GM19023 (cell line): ENCODE measurements around the gene CHN2.

ENCODE experiments used
- ATAC-seq: cut with Tn5 transposase; IDR thresholded peaks from one replicate; pipeline ENCODE4 v1.9.1; 2021; ENCODE audit warnings: mild to moderate bottlenecking, moderate library complexity; ENCODE audit not compliant: unreplicated experiment

CHN2 gene

GRCh38 chr7:29281782-29282541 lies 87.4 kb downstream of the CHN2 start:
- ATAC-seq = no peak

- no peak for ATAC-seq
Observed at GRCh38 chr7:29282819-29283414, 88.3 kb downstream of the CHN2 start.

GRCh38 chr7:29284696-29285443 lies 90.3 kb downstream of the CHN2 start:
- no peak for ATAC-seq

DNA sequence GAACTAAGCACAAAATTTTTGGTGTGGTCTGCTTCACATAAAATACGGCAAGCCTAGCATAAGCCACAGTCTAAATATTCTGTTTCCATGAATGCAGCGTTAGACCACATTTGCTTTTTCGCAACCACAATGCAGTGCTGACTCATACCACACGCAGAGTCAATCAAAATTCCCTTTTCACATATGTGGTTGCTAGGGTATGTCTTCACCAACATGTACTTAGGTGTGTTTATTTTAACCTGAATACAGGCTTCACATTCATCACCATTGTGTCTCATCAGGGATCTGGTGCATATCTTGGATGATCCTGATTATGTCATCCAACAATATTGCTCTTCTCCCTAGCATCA lies 90.8 kb downstream of the CHN2 start:
- no peak for ATAC-seq

GRCh38 chr7:29285861-29286260 lies 91.3 kb downstream of the CHN2 start:
- no peak for ATAC-seq

DNA sequence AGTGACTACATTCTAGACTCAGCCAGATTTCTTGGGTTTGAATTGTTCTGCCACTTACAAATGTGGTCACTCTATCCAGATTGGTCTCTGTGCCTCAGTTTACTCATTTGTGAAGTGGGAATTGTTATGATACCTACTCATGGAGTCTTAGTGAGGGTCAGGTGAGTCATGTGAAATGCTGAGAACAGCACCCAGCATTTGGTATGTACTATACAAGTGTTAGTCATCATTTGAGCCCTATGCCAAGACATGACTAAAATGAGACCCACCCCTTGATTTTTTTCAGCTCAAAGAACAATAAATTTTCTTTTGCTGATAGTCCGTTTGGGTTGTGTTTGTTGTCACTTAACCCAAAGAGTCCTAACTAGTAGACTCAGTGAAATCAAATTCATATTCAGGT lies 92.8 kb downstream of the CHN2 start:
- ATAC-seq = no peak

DNA sequence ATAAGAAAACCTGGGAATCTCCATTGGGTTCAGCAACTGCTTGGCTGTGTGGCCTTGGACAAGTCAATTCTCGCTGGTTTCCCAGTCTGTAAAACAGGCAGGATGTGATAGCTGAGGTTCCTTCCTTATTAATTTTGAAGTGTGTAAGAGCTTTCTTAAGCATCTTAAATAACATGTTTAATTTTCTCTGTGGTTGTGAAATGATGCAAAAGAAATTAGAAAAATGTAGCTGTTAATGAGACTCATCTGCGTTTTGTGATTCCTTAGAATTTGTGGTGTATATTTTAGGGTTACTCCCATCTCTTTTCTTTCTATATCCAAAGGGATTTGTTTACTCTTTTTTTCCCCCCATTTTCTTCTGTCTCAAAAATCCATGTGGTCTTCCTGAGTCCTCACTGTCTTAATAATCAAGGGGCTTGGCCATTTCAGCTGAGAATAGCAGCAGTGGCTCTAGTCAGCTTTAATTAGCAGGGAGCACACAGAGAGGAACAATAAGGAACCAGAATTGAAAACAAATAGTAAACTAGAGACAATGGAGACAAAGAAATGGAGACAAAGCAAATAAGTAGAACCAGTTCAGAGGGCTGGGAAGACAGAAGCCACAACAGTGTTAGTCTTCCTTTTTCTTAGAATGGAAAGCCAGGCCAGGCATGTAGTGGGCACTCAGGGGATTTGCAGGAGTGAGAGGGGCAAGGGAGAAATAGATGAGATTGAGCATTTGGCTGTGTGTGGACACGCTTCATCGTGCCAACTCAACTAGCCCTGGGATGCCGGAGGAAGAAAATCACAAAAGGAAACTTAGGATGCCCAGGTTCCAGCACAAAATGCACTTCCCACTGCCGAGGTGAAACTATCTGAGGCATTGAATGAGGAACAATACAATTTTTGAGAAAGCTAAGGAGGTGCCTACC lies 93.9 kb downstream of the CHN2 start:
- no peak for ATAC-seq

GRCh38 chr7:29289156-29290021 lies 94.8 kb downstream of the CHN2 start:
- ATAC-seq = peak; percentile 70

DNA sequence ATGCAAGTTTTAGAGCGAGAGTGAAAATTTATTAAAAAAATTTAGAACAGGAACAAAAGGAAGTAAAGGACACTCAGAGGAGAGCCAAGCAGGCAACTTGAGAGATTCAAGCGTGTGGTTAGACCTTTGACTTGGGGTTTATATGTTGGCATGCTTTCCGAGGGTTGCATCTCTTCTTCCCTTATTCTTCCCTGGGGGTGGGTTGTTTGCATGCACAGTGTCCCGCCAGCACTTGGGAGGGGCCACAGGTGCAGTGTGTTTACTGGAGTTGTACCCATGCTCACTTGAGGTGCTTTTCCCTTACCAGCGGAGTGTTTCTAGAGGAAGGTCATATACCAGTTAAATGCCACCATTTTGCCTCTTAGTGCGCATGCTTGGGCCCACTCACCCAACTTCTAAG lies 96.3 kb downstream of the CHN2 start:
- no peak for ATAC-seq

DNA sequence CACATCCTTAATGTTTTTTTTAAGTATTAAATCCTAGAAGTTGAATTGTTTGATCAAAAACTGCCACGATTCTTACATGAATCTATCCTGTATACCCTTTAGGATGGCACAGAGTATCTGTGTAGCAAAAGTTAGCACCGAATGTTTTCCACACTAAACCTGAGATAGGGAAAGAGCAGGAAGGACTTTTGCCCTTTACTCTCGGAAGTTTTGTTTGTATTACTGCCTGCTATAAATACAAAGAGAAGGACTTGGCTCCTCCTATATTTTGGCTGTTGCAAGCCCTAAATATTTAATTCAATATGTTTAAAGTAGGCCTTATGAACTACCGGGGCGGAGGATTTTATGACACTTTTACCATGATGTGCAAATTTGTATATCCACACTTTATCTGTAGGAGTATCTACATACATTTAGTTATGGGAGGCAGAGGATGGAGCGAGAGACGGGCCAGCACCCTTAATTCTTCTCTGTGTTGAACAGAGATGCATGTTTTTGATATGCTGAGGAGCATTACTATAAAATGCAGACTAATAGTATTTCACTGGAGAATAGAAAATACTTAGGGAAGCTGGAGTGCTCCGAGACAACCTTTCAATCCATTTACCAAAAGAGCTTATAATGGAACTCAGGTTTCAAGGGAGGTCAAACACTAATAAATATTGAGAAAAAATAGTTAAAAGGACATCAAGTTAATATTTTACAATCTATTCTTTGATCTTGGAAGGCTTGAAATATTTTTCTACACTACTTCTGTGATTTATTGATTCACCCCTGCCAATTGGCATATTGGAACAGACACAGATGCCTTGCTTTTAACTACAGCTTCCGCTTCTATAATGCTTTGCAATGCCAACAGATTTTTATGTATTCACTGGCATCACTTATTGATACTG lies 97.4 kb downstream of the CHN2 start:
- ATAC-seq = no peak

GRCh38 chr7:29292886-29293658 lies 98.5 kb downstream of the CHN2 start:
- ATAC-seq = no peak

DNA sequence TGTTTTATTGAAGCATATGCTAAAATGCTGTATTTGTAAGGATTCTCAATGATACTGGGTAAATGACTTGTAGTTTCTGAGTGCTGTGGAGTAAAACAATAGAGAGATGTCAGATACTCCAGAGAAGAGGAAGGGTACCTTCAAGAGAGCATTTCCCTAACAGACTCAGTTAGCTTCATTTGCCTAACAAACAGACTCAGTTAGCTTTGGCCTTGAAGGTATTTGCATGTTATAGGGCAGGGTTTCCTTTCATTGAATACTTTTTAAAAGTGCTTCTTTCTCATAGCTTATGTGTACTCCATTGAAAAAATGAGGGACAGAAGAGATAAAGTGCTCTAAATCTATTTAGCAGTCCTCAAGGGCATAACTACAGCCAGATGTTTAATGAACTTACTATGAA lies 101.8 kb downstream of the CHN2 start:
- no peak for ATAC-seq

DNA sequence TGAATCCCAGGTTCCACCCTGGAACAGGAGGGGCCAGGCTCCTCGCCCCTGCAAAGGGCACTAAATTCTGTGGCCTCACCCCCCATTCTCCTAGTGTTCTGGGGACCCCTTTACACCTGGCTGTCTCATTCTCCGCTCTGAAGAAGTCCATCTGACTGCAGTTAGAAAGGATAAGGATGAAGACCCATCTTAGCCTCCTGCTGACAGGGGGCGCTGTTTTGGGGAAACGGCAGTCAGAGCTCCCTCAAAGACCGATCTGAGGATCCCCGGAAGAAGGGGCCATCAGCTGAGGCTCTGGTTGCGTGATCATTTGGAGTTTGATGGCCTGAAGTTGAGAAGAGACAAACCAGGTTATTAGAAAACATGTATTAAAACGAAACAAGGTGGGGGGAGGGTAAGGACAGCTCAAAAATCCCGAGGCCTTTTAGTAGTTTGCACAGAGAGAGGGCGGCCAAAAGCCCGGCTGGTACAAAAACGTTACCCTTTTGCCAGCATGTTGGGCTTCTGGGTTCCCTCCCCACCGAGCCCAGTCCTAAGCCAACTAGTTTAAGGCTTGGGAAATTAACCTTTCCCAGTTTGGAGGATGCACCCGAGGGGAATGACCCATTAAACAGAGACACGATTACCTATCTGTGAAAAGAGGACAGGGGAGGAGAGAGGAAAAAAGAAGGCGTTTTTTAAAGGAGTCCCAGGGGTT lies 102.8 kb downstream of the CHN2 start:
- ATAC-seq = no peak

GRCh38 chr7:29299086-29299485 lies 104.5 kb downstream of the CHN2 start:
- ATAC-seq = no peak

DNA sequence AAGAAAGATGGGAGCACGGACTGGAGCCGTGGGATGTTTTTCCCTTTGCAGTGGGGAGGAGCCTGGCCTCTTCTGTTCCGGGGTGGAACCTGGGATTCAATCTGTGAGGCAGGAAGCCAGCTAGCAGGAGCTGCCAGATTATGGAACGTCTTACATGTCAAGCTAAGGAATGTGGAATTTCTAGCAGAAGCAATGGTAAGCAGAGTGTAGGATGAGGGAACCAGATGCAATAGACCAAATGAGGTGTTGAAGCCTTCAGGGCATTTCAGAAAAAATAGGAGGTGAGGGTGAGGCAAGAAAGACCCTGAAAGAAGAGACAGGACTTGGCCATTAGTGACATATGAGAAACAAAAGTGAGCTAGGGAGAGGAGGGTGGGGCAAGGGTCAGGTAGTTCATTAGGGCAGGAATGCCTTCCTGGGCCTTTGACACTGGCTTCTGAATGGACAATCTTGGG lies 105.5 kb downstream of the CHN2 start:
- ATAC-seq = no peak

- no peak for ATAC-seq
Observed at GRCh38 chr7:29300649-29301048, 106.1 kb downstream of the CHN2 start.

DNA sequence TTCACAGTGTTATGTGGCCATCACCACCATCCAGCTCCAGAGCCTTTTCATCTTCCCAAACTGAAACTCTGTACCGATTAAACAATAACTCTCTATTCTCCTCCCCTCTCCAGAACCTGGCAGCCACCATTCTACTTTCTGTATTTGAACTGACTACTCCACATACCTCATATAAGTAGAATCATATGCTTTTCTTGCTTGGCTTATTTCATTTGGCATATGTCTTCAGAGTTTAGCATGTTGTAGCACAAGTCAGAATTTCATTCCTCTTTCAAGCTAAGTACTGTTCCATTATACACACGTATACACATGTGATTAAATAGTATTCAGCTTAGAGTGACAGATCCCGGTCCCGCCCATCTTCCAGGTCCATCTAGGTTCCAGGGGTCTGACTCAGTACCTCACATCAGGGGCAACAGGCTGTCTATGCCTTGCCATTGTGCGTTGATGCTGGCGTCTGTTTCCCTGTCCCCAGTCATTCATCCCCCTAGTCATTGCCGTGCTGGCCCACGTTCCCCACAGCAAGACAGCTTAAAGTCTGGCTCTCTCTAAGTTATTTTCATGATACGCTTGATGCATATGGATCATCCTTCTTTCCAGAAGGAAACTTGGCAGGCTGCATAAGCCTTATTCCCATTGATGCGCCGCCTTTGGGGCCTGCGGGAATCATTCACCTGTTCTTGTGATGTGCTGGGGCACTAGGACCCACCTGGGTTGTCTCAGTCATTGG lies 108.3 kb downstream of the CHN2 start:
- ATAC-seq = no peak
